A673 (cell line): ENCODE data around the gene MAP2K5. TPM values are rescaled to one million over a fixed set of nuclear protein-coding genes. Genes with fewer than 3 reads are reported as not detected.

Experiments
- BruUV-seq: library from RNA; stranded (reverse); fragments of 400-500 nt; replicated peaks from 2 replicates; lab custom pipeline; 2021; lab: Mats Ljungman, UMichigan
- CTCF ChIA-PET: fragments of 300-600 bp; sonication (Branson Sonifier 250); formaldehyde crosslinking; loops from one replicate; lab custom pipeline; 2022; ENCODE audit warnings: antibody characterized with exemption; lab: Charles Lee
- POLR2A ChIA-PET: fragments of 300-600 bp; sonication (Branson Sonifier 250); formaldehyde crosslinking; loops from one replicate; lab custom pipeline; 2022; ENCODE audit warnings: antibody characterized with exemption; ENCODE audit not compliant: low non-redundant PET; lab: Charles Lee
- DNase-seq: peaks from one replicate; pipeline ENCODE4 v3.0.0-alpha.2; 2015; ENCODE audit warnings: low spot score
- H3K27ac ChIP-seq: fragments of 200-600 bp; sonication (generic); 2 replicates; pipeline ENCODE4 v1.5.1; 2016; ENCODE audit warnings: mixed run types, low read depth, mild to moderate bottlenecking, mixed read lengths, antibody characterized with exemption, low read length; ENCODE audit not compliant: poor library complexity, severe bottlenecking
- H3K27me3 ChIP-seq: fragments of 200-600 bp; sonication (generic); replicated peaks from 2 replicates; pipeline ENCODE4 v1.6.1; 2017; ENCODE audit warnings: mixed run types, low read depth, mild to moderate bottlenecking, mixed read lengths, antibody characterized with exemption, low read length; ENCODE audit not compliant: insufficient read depth, poor library complexity
- H3K36me3 ChIP-seq: fragments of 200-600 bp; sonication (generic); 2 replicates; pipeline ENCODE4 v1.6.1; 2016; ENCODE audit warnings: mixed run types, mild to moderate bottlenecking, mixed read lengths, antibody characterized with exemption, low read length; ENCODE audit not compliant: insufficient read depth, poor library complexity, severe bottlenecking
- H3K4me1 ChIP-seq: fragments of 200-600 bp; sonication (generic); 2 replicates; pipeline ENCODE4 v1.6.1; 2017; ENCODE audit warnings: mixed run types, mild to moderate bottlenecking, mixed read lengths, antibody characterized with exemption, low read length; ENCODE audit not compliant: insufficient read depth, poor library complexity, severe bottlenecking
- H3K4me3 ChIP-seq: fragments of 200-600 bp; sonication (generic); 2 replicates; pipeline ENCODE4 v1.5.1; 2016; ENCODE audit warnings: low read depth, mixed run types, mild to moderate bottlenecking, mixed read lengths, low read length; ENCODE audit not compliant: poor library complexity, severe bottlenecking
- H3K9me3 ChIP-seq: fragments of 200-600 bp; sonication (generic); 2 replicates; pipeline ENCODE4 v1.6.1; 2016; ENCODE audit warnings: mixed run types, low read depth, mild to moderate bottlenecking, mixed read lengths, antibody characterized with exemption, low read length; ENCODE audit not compliant: poor library complexity, severe bottlenecking
- CTCF ChIP-seq: fragments of 300-800, 200-600 bp; sonication (generic); conservative IDR thresholded peaks from 2 replicates; pipeline ENCODE4 v1.5.1; 2017; ENCODE audit warnings: low read depth, mild to moderate bottlenecking, antibody characterized with exemption, low read length, moderate library complexity, mixed read lengths
- EZH2 ChIP-seq: fragments of 200-600 bp; sonication (generic); IDR thresholded peaks from 2 replicates; pipeline ENCODE4 v1.6.1; 2017; ENCODE audit warnings: borderline replicate concordance, low read depth, mild to moderate bottlenecking, mixed read lengths, antibody characterized with exemption, low read length; ENCODE audit not compliant: poor library complexity, severe bottlenecking
- intact Hi-C: fragments of 100-400 bp; cut with micrococcal nuclease; formaldehyde crosslinking; loops from one replicate; pipeline ENCODE4 v1.10.0; 2022; ENCODE audit not compliant: unreplicated experiment
- total RNA-seq: library from RNA; stranded (reverse); gene quantifications from 2 replicates; pipeline ENCODE4 v1.2.3, GENCODE V29; 2021

The MAP2K5 gene
- total RNA-seq, 1 experiment from 2014 or later: 62.8 TPM

DNA sequence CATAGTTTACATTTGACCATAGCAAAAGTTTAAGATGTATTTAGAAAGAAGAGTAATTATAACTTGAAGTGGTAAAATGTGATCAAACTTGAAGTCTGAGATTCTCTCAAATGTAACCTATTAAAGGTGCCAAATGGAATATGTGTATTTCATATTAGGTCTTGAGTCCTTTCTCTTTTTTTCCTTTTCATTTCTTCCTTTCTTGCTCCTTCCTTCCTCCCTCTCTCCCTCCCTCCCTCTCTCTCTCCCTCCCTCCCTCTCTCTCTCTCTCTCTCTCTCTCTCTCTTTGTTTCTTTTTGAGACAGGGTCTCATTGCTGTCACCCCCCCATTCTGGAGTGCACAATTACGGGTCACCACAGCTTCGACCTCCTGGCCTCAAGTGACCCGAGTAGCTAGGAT lies 47.7 kb downstream of the MAP2K5 start:
- CTCF ChIA-PET: no interaction called here
- no peaks in the 10 kb centered on the region for H3K4me1 ChIP-seq
- peaks cover 15% of the 10 kb centered on the region for H3K36me3 ChIP-seq
- H3K27ac ChIP-seq: no peak overlapping the region
- no peaks in the 10 kb centered on the region for H3K9me3 ChIP-seq
- no peak for DNase-seq
- no peaks in the 10 kb centered on the region for H3K27me3 ChIP-seq
- no peak overlapping the region for H3K4me3 ChIP-seq
- POLR2A ChIA-PET: no interaction called here
- intact Hi-C loops: no loop called here
- BruUV-seq: no TSS peak
- TF ChIP-seq EZH2 (no peak), CTCF (no peak)

DNA sequence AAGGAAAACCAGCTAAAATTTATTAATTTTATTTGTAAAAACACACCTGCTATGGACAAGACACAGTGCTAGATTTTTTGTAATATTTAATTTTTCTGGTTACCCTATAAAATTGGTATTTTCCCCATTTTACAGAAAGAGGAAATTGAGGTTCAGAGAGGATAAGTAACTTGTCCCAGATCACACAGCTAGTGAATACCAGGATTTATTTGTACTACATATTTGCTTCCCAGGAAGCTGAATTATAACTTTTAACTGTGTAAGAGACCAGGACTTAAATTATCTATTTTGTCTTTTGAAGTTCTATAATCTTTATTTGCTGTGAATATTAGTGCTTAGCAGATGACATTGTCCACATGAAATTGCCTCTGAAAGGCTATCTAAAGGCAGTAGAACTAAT lies 49.7 kb downstream of the MAP2K5 start:
- H3K27ac ChIP-seq: no peak overlapping the region
- no peak overlapping the region for H3K4me3 ChIP-seq
- H3K36me3 ChIP-seq: peaks cover 15% of the 10 kb centered on the region
- CTCF ChIA-PET: interaction anchor here (0.6 kb wide), 1 partner anchor 112 kb away, joined by 7 read pairs; no protein-coding TSS in a partner anchor
- no peaks in the 10 kb centered on the region for H3K4me1 ChIP-seq
- TF ChIP-seq EZH2: no peak
- TF ChIP-seq CTCF: no peak
- H3K27me3 ChIP-seq: no peaks in the 10 kb centered on the region
- POLR2A ChIA-PET: interaction anchor here (0.6 kb wide), 2 partner anchors 8 to 214 kb away, joined by 3 to 4 read pairs; no protein-coding TSS in a partner anchor
- no peaks in the 10 kb centered on the region for H3K9me3 ChIP-seq
- intact Hi-C loops: no loop called here
- no TSS peak for BruUV-seq
- DNase-seq: no peak

DNA sequence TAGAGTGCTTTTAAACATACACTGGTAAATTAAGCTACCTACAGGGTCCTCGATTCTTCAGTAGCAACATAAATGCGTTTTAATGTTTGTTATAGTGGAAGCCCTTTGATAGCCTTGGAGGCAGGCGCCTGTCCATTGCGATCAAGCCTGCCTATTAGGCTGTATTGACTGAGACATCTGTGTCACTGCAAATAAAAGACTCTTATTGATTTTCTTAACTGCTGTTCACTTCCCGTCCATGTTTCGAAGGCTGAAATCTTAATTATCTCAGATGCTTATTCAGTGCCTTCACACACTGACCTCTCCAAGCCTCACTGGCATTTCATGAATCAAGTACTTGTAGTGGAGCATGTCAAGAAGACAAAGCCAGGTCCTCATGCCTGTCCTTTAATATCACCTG lies 51.1 kb downstream of the MAP2K5 start:
- CTCF ChIA-PET: no interaction called here
- H3K36me3 ChIP-seq: peaks cover 11% of the 10 kb centered on the region
- POLR2A ChIA-PET: no interaction called here

More for the DNA sequence above, 51.1 kb downstream of the MAP2K5 start:
- no peak for DNase-seq
- Histone ChIP-seq H3K9me3 (no peaks in the 10 kb centered on the region), H3K4me1 (no peaks in the 10 kb centered on the region), H3K27ac (no peak overlapping the region), H3K27me3 (no peaks in the 10 kb centered on the region), H3K4me3 (no peak overlapping the region)
- BruUV-seq: no TSS peak
- intact Hi-C loops: no loop called here
- TF ChIP-seq EZH2 (no peak), CTCF (no peak)
